Osteoblast (primary cell): ENCODE data around the gene BFAR. TPM values are rescaled to one million over a fixed set of nuclear protein-coding genes. Genes with fewer than 3 reads are reported as not detected.
"Not testable (repeated sequence)": the region's sequence is repeated elsewhere in the genome, so short reads cannot be mapped to it uniquely, and the experiment has no call there.

Experiments
- DNase-seq: peaks from one replicate; pipeline ENCODE4 v3.0.0; 2011; ENCODE audit warnings: low spot score, mixed read lengths; ENCODE audit not compliant: insufficient read length; ENCODE audit errors: missing footprints
- H2AFZ ChIP-seq: 2 replicates; pipeline ENCODE4 v1.6.0; 2011; ENCODE audit warnings: mild to moderate bottlenecking, low read length
- H3K27ac ChIP-seq: 2 replicates; pipeline ENCODE4 v1.5.1; 2011; ENCODE audit warnings: mild to moderate bottlenecking, low read depth, low read length, moderate library complexity
- H3K27me3 ChIP-seq: 2 replicates; pipeline ENCODE4 v1.6.0; 2012; ENCODE audit warnings: mild to moderate bottlenecking, control low read depth, inconsistent platforms, low read length, moderate library complexity; ENCODE audit not compliant: insufficient read depth
- H3K36me3 ChIP-seq: 2 replicates; pipeline ENCODE4 v1.5.1; 2011; ENCODE audit warnings: mild to moderate bottlenecking, low read length, control low read depth, moderate library complexity; ENCODE audit not compliant: insufficient read depth
- H3K4me1 ChIP-seq: 2 replicates; pipeline ENCODE4 v1.5.1; 2011; ENCODE audit warnings: mild to moderate bottlenecking, low read length, control low read depth, moderate library complexity; ENCODE audit not compliant: insufficient read depth
- H3K4me2 ChIP-seq: 2 replicates; pipeline ENCODE4 v1.6.0; 2011; ENCODE audit warnings: mild to moderate bottlenecking, low read length; ENCODE audit not compliant: insufficient read depth
- H3K4me3 ChIP-seq: fragments of 200-600 bp; sonication (generic); 3 replicates; pipeline ENCODE4 v1.5.1; 2012; ENCODE audit warnings: mild to moderate bottlenecking, low read length, inconsistent platforms; ENCODE audit not compliant: insufficient read depth
- H3K79me2 ChIP-seq: 2 replicates; pipeline ENCODE4 v1.6.0; 2012; ENCODE audit warnings: mild to moderate bottlenecking, low read length, control low read depth, inconsistent platforms; ENCODE audit not compliant: insufficient read depth
- H3K9me3 ChIP-seq: 2 replicates; pipeline ENCODE4 v1.5.1; 2011; ENCODE audit warnings: low read depth, low read length, control low read depth
- H4K20me1 ChIP-seq: 2 replicates; pipeline ENCODE4 v1.6.0; 2012; ENCODE audit warnings: mild to moderate bottlenecking, low read length, control low read depth; ENCODE audit not compliant: insufficient read depth
- total RNA-seq: library from RNA; depleted of rRNA; stranded (reverse); fragments of >200 nt; gene quantifications from 2 replicates; pipeline ENCODE4 v1.2.3, GENCODE V29; 2012
- TF ChIP-seq, protein P1 (sequence below): IDR thresholded peaks from 2 replicates; pipeline ENCODE4 v1.5.1; 2011; ENCODE audit warnings: mild to moderate bottlenecking, low read depth, low read length, moderate library complexity; ENCODE audit errors: extremely low read depth

BFAR gene
- total RNA-seq, 1 donor: 186 TPM

DNA sequence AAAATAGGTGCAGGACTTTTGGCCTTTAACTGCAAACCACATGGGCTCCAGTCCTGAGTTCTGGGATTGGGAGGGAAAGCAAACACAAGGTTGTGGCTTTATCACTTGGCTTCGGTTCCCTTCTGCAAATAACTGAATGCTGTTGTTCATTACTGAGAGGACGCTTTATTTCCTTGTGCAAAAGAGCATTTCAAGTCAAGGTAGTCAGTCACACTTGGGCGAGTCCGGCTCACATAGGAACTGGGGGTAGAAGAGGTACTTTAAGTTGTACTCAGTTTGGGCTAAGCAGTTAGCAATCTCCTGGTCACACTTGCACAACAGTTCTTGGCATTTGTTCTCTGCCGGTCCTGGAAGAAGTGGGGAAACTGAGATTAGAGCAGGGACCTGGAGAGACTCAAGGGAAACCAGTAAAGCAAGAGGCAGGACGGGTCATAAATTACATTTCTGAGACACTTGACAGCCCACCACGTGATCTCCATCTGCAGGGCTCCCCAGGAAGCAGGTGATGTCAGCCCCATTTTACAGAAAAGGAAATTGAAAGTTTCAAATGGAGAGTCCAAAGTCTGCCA is 39.7 kb downstream of the BFAR start:
- no peak overlapping the region for H3K4me3 ChIP-seq
- H3K79me2 ChIP-seq: no peaks in the 10 kb centered on the region
- no peak for DNase-seq
- no peaks in the 10 kb centered on the region for H4K20me1 ChIP-seq
- no peaks in the 10 kb centered on the region for H3K4me1 ChIP-seq
- TF ChIP-seq, protein P1, sequence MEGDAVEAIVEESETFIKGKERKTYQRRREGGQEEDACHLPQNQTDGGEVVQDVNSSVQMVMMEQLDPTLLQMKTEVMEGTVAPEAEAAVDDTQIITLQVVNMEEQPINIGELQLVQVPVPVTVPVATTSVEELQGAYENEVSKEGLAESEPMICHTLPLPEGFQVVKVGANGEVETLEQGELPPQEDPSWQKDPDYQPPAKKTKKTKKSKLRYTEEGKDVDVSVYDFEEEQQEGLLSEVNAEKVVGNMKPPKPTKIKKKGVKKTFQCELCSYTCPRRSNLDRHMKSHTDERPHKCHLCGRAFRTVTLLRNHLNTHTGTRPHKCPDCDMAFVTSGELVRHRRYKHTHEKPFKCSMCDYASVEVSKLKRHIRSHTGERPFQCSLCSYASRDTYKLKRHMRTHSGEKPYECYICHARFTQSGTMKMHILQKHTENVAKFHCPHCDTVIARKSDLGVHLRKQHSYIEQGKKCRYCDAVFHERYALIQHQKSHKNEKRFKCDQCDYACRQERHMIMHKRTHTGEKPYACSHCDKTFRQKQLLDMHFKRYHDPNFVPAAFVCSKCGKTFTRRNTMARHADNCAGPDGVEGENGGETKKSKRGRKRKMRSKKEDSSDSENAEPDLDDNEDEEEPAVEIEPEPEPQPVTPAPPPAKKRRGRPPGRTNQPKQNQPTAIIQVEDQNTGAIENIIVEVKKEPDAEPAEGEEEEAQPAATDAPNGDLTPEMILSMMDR: no peak
- no peak overlapping the region for H3K4me2 ChIP-seq
- H3K36me3 ChIP-seq: peaks cover 12% of the 10 kb centered on the region
- no peaks in the 10 kb centered on the region for H3K27me3 ChIP-seq
- no peak overlapping the region for H3K27ac ChIP-seq
- no peaks in the 10 kb centered on the region for H3K9me3 ChIP-seq
- no peak overlapping the region for H2AFZ ChIP-seq

DNA sequence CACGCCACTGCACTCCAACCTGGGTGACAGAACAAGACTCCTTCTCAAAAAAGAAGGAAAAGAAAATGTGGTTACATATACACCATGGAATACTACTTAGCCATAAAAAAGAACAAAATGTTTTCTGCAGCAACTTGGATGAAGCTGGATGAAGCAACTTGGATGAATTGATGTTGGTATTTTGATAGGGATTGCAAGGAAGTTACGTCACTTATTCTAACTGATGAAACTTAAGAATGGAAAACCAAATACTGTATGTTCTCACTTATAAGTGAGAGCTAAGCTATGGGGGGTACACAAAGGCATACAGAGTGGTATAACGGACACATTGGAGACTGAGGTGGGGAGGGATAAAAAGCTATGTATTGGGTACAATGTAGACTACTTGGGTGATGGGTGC is 43.9 kb downstream of the BFAR start:
- H3K9me3 ChIP-seq: no peaks in the 10 kb centered on the region
- DNase-seq: no peak
- H3K4me3 ChIP-seq: no peak overlapping the region
- H2AFZ ChIP-seq: no peak overlapping the region
- H3K79me2 ChIP-seq: no peaks in the 10 kb centered on the region
- H3K36me3 ChIP-seq: no peaks in the 10 kb centered on the region
- no peaks in the 10 kb centered on the region for H3K27me3 ChIP-seq
- no peak overlapping the region for H3K4me2 ChIP-seq
- TF ChIP-seq, protein P1: no peak
- H3K27ac ChIP-seq: no peak overlapping the region
- H4K20me1 ChIP-seq: no peaks in the 10 kb centered on the region
- no peaks in the 10 kb centered on the region for H3K4me1 ChIP-seq

- Histone ChIP-seq H4K20me1 (no peaks in the 10 kb centered on the region), H3K36me3 (no peaks in the 10 kb centered on the region), H3K27me3 (no peaks in the 10 kb centered on the region), H3K4me2 (no peak overlapping the region), H3K9me3 (no peaks in the 10 kb centered on the region), H3K79me2 (no peaks in the 10 kb centered on the region), H3K27ac (no peak overlapping the region), H3K4me1 (no peaks in the 10 kb centered on the region), H3K4me3 (no peak overlapping the region), H2AFZ (no peak overlapping the region)
- no peak for DNase-seq
- TF ChIP-seq, protein P1: no peak
Observed at GRCh38 chr16:14677627-14678026, 44.9 kb downstream of the BFAR start.

DNA sequence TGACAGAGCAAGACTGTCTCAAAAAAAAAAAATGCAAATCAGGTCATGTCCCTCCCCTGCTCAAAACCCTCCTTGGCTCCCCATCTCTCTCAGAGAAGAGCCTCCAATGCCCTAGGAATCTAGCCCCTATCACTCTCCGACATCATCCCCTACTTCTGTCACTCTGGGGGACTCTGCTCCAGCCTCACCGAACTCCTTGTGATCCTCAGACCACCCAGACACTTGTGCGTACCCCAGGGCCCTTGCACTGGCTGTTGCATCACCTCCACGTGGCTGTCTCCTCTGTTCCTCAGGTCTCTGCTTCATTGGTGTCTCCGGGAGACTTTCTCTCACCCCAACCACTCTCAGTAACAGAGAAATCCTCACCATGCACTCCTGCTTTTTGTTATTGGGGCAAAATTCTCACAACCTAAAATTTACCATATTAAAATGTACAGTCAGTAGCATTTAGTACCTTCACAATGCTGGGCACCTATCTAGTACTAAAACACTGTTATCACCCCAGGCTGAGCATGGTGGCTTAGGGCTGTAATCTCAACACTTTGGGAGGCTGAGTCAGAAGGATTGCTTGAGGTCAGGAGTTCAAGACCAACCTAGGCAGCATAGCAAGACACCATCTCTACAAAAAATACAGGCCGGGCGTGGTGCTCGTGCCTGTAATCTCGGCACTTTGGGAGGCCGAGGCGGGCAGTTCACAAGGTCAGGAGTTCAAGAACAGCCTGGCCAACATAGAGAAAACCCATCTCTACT is 46.2 kb downstream of the BFAR start:
- H3K4me2 ChIP-seq: no peak overlapping the region
- no peak overlapping the region for H3K27ac ChIP-seq
- TF ChIP-seq, protein P1: no peak
- H3K4me1 ChIP-seq: no peaks in the 10 kb centered on the region
- H3K79me2 ChIP-seq: no peaks in the 10 kb centered on the region
- no peaks in the 10 kb centered on the region for H3K27me3 ChIP-seq
- H2AFZ ChIP-seq: no peak overlapping the region
- no peak overlapping the region for H3K4me3 ChIP-seq
- H4K20me1 ChIP-seq: no peaks in the 10 kb centered on the region
- no peaks in the 10 kb centered on the region for H3K9me3 ChIP-seq
- no peak for DNase-seq
- H3K36me3 ChIP-seq: no peaks in the 10 kb centered on the region

GRCh38 chr16:14680396-14680795 is 47.6 kb downstream of the BFAR start:
- H3K27me3 ChIP-seq, H4K20me1 ChIP-seq, H3K36me3 ChIP-seq, H3K27ac ChIP-seq, H3K4me2 ChIP-seq, H2AFZ ChIP-seq, H3K4me1 ChIP-seq, H3K4me3 ChIP-seq, H3K79me2 ChIP-seq, H3K9me3 ChIP-seq: not testable (repeated sequence)
- peak; percentile 23 for DNase-seq
